HFF-Myc (cell line): Measurements from ENCODE around the gene NSG1.

Experiments used
- DNase-seq: peaks from one replicate; pipeline ENCODE4 v3.0.0-alpha.2; 2011; ENCODE audit warnings: low read depth; ENCODE audit errors: extremely low read depth
- H3K4me3 ChIP-seq: replicated peaks from 2 replicates; pipeline ENCODE4 v1.5.1; 2011; ENCODE audit warnings: low read depth, mild to moderate bottlenecking, control low read depth, low read length
- CTCF ChIP-seq: IDR thresholded peaks from 2 replicates; pipeline ENCODE4 v1.5.1; 2012; ENCODE audit warnings: mild to moderate bottlenecking, low read depth, low read length, control low read depth; ENCODE audit errors: missing control alignments

Gene NSG1

GRCh38 chr4:4423706-4424498 is 37.0 kb downstream of the NSG1 start:
- no peak overlapping the region for H3K4me3 ChIP-seq
- no peak for TF ChIP-seq CTCF
- DNase-seq = no peak

- no peak overlapping the region for H3K4me3 ChIP-seq
- TF ChIP-seq CTCF = no peak
- no peak for DNase-seq
These were observed 37.7 kb downstream of the NSG1 start for GRCh38 chr4:4424499-4425115.

- no peak for DNase-seq
- TF ChIP-seq CTCF = no peak
- no peak overlapping the region for H3K4me3 ChIP-seq
These were observed 38.3 kb downstream of the NSG1 start for GRCh38 chr4:4425119-4425690.

GRCh38 chr4:4425696-4426095 is 38.8 kb downstream of the NSG1 start:
- no peak for DNase-seq
- no peak overlapping the region for H3K4me3 ChIP-seq
- no peak for TF ChIP-seq CTCF

GRCh38 chr4:4426511-4427120 is 39.7 kb downstream of the NSG1 start:
- no peak for TF ChIP-seq CTCF
- H3K4me3 ChIP-seq = no peak overlapping the region

GRCh38 chr4:4427121-4427870 is 40.4 kb downstream of the NSG1 start:
- no peak for TF ChIP-seq CTCF
- DNase-seq = no peak
- H3K4me3 ChIP-seq = no peak overlapping the region

More at GRCh38 chr4:4426511-4427120, 39.7 kb downstream of the NSG1 start:
- DNase-seq = no peak
